HepG2 (cell line): Measurements from ENCODE around the gene TC2N. TPM values are rescaled to one million over a fixed set of nuclear protein-coding genes. Genes with fewer than 3 reads are reported as not detected.

Source experiments
- ATAC-seq: fragments of 200-7000 bp; cut with Tn5 transposase; 3 replicates; pipeline ENCODE4 v1.9.1; 2020; ENCODE audit warnings: mild to moderate bottlenecking, moderate library complexity
- BruUV-seq: library from RNA; stranded (reverse); fragments of 400-500 nt; replicated peaks from 2 replicates; lab custom pipeline; 2021; lab: Mats Ljungman, UMichigan
- CTCF ChIA-PET: fragments of 300-600 bp; formaldehyde crosslinking; extraction: SDS; loops from one replicate; lab custom pipeline; 2021; ENCODE audit warnings: low total read pairs, inconsistent platforms, low intra/inter-chr PET ratio; lab: Yijun Ruan, JAX
- POLR2A ChIA-PET: fragments of 350-600 bp; sonication (Branson Sonifier 250); formaldehyde crosslinking; loops from one replicate; lab custom pipeline; 2020; ENCODE audit warnings: antibody characterized with exemption, inconsistent platforms; lab: Yijun Ruan, JAX
- DNase-seq: peaks from one replicate; pipeline ENCODE4 v3.0.0-alpha.2; 2015; ENCODE audit warnings: low spot score
- FAIRE-seq: peaks from 3 replicates; lab custom pipeline; 2011; peaks lifted over from hg19 to GRCh38; lab: Jason Lieb, UNC
- H2AFZ ChIP-seq: one replicate; pipeline ENCODE4 v1.6.1; 2011; ENCODE audit warnings: low read length, inconsistent platforms
- H3K27ac ChIP-seq: fragments of 300-600 bp; 3 replicates; pipeline ENCODE4 v1.8.0; 2011; ENCODE audit warnings: mixed run types, mild to moderate bottlenecking, mixed read lengths, low read length, inconsistent platforms; ENCODE audit not compliant: insufficient read depth; ENCODE audit errors: extremely low read length
- H3K27me3 ChIP-seq, 2 experiments: fragments of 200-600 bp in 1 of 2; 2 replicates in 1 of 2; 3 replicates in 1 of 2; pipeline versions ENCODE4 v1.6.0 to v1.8.0; 2011; ENCODE audit warnings: low read length in 2 of 2, mild to moderate bottlenecking in 2 of 2, moderate library complexity in 2 of 2, inconsistent platforms in 1 of 2; ENCODE audit not compliant: insufficient read depth in 2 of 2, control insufficient read depth in 1 of 2
- H3K36me3 ChIP-seq, 2 experiments: fragments of 200-600 bp in 1 of 2; replicated peaks in 1 of 2; 2 replicates in 1 of 2; 3 replicates in 1 of 2; pipeline versions ENCODE4 v1.5.1 to v1.8.0; 2011; ENCODE audit warnings: low read length in 2 of 2, inconsistent platforms in 1 of 2; ENCODE audit not compliant: insufficient read depth in 2 of 2, control insufficient read depth in 1 of 2
- H3K4me1 ChIP-seq: 2 replicates; pipeline ENCODE4 v1.5.1; 2012; ENCODE audit warnings: low read length, inconsistent platforms; ENCODE audit not compliant: insufficient read depth
- H3K4me2 ChIP-seq: 2 replicates; pipeline ENCODE4 v1.6.0; 2011; ENCODE audit warnings: low read depth, low read length, inconsistent platforms
- H3K4me3 ChIP-seq, 3 experiments: fragments of 200-600 bp in 1 of 3; sonication (generic), shearing (Covaris generic) in 1 of 3; replicated peaks in 1 of 3; 2 replicates each; pipeline ENCODE4 v1.5.1; 2011 to 2016; ENCODE audit warnings: low read length in 3 of 3, inconsistent platforms in 2 of 3, low read depth in 2 of 3, mild to moderate bottlenecking in 2 of 3, control low read depth in 1 of 3, mixed read lengths in 1 of 3; ENCODE audit not compliant: insufficient read depth in 1 of 3
- H3K79me2 ChIP-seq: one replicate; pipeline ENCODE4 v1.6.1; 2011; ENCODE audit warnings: low read length, inconsistent platforms; ENCODE audit not compliant: insufficient read depth
- H3K9ac ChIP-seq: 2 replicates; pipeline ENCODE4 v1.6.0; 2011; ENCODE audit warnings: mild to moderate bottlenecking, low read depth, low read length, inconsistent platforms; ENCODE audit not compliant: insufficient read depth
- H3K9me3 ChIP-seq: 2 replicates; pipeline ENCODE4 v1.5.1; 2012; ENCODE audit warnings: mild to moderate bottlenecking, low read length
- H4K20me1 ChIP-seq: 2 replicates; pipeline ENCODE4 v1.6.0; 2011; ENCODE audit warnings: inconsistent platforms, mild to moderate bottlenecking, low read length, moderate library complexity; ENCODE audit not compliant: insufficient read depth
- AGO2 ChIP-seq: fragments of 200-400 bp; formaldehyde crosslinking; optimal IDR thresholded peaks from 2 replicates; pipeline ENCODE3; 2017; ENCODE audit warnings: mild to moderate bottlenecking, low read depth, low read length, moderate library complexity
- ETV6 ChIP-seq: sonication (generic); formaldehyde crosslinking; conservative IDR thresholded peaks from 2 replicates; pipeline ENCODE4 v1.4.0; 2020; ENCODE audit warnings: missing genetic modification reagents
- HDAC1 ChIP-seq: sonication (generic); formaldehyde crosslinking; IDR thresholded peaks from 2 replicates; pipeline ENCODE4 v1.5.1; 2020; ENCODE audit warnings: mild to moderate bottlenecking, missing genetic modification reagents
- KLF12 ChIP-seq: sonication (generic); formaldehyde crosslinking; IDR thresholded peaks from 2 replicates; pipeline ENCODE4 v1.4.0; 2020; ENCODE audit warnings: missing genetic modification reagents, borderline replicate concordance
- MAFG ChIP-seq: sonication (generic); formaldehyde crosslinking; IDR thresholded peaks from 2 replicates; pipeline ENCODE4 v1.5.1; 2020; ENCODE audit warnings: mild to moderate bottlenecking, missing genetic modification reagents
- MAZ ChIP-seq, 2 experiments: sonication (generic) in 1 of 2; formaldehyde crosslinking in 1 of 2; IDR thresholded peaks; 2 replicates each; pipeline versions ENCODE4 v1.5.0 to v1.6.1; 2012 to 2020; ENCODE audit warnings: low read depth in 2 of 2, mild to moderate bottlenecking in 2 of 2, borderline replicate concordance in 1 of 2, improper control_type of control experiment in 1 of 2, low read length in 1 of 2, missing genetic modification reagents in 1 of 2, moderate library complexity in 1 of 2
- MBD4 ChIP-seq: IDR thresholded peaks from 2 replicates; pipeline ENCODE4 v1.6.1; 2012; ENCODE audit warnings: low read length, inconsistent platforms, borderline replicate concordance
- MED13 ChIP-seq: sonication (generic); formaldehyde crosslinking; IDR thresholded peaks from 2 replicates; pipeline ENCODE4 v1.5.0; 2020; ENCODE audit warnings: missing genetic modification reagents
- ZGPAT ChIP-seq: IDR thresholded peaks from 2 replicates; pipeline ENCODE4 v1.6.1; 2016; ENCODE audit warnings: mild to moderate bottlenecking
- ZNF280D ChIP-seq: sonication (generic); formaldehyde crosslinking; IDR thresholded peaks from 2 replicates; pipeline ENCODE4 v1.5.1; 2020; ENCODE audit warnings: mild to moderate bottlenecking, missing genetic modification reagents
- ZNF30 ChIP-seq: sonication (generic); formaldehyde crosslinking; IDR thresholded peaks from 2 replicates; pipeline ENCODE4 v1.5.0; 2020; ENCODE audit warnings: mild to moderate bottlenecking, missing genetic modification reagents
- ZNF510 ChIP-seq: sonication (generic); formaldehyde crosslinking; IDR thresholded peaks from 2 replicates; pipeline ENCODE4 v1.4.0; 2020; ENCODE audit warnings: low read depth, mild to moderate bottlenecking, missing genetic modification reagents
- ZNF781 ChIP-seq: sonication (generic); formaldehyde crosslinking; IDR thresholded peaks from 2 replicates; pipeline ENCODE4 v1.5.1; 2020; ENCODE audit warnings: borderline replicate concordance, mild to moderate bottlenecking, missing genetic modification reagents; ENCODE audit errors: not compliant biosample characterization
- ZNF784 ChIP-seq: sonication (generic); formaldehyde crosslinking; IDR thresholded peaks from 2 replicates; pipeline ENCODE4 v1.5.1; 2020; ENCODE audit warnings: missing genetic modification reagents, mild to moderate bottlenecking, borderline replicate concordance
- WGBS: methylation state at CpG from one replicate; pipeline ENCODE4 v1.1.6; 2017; ENCODE audit warnings: low lambda C conversion rate; 5-methylcytosine and 5-hydroxymethylcytosine counted together
- in situ Hi-C: cut with HindIII; loops from 2 replicates; pipeline ENCODE4 v1.10.0; 2017; ENCODE audit warnings: low pct_unique_long_range_greater_than_20kb; ENCODE audit not compliant: extremely low pct_ligation_motif_present
- intact Hi-C: fragments of 100-400 bp; cut with micrococcal nuclease; formaldehyde crosslinking; loops from one replicate; pipeline ENCODE4 v1.10.0; 2022; ENCODE audit not compliant: unreplicated experiment
- polyA plus RNA-seq, 8 experiments: library from polyadenylated mRNA; depleted of rRNA in 3 of 8; stranded (reverse) in 7 of 8; unstranded in 1 of 8; fragments of >200 nt; fragmentation: Illumina TruSeq in 4 of 8; extraction: Trizol in 4 of 8; gene quantifications; 2 replicates each; pipeline versions ENCODE4 v1.2.1 to v1.2.3, GENCODE V29; 2011 to 2016; ENCODE audit warnings: low read depth in 4 of 8, missing spikeins in 1 of 8, mixed read lengths in 1 of 8; ENCODE audit not compliant: insufficient read depth in 1 of 8
- total RNA-seq, 5 experiments: library from RNA; depleted of rRNA; stranded (reverse); fragments of >200 nt; fragmentation: Illumina TruSeq; extraction: Trizol; gene quantifications; 2 replicates each; pipeline ENCODE4 v1.2.3, GENCODE V29; 2016; ENCODE audit warnings: low read depth in 1 of 5
- TF ChIP-seq, protein P1 (sequence below): sonication (generic); formaldehyde crosslinking; IDR thresholded peaks from 2 replicates; pipeline ENCODE4 v1.8.1; 2023; ENCODE audit warnings: mild to moderate bottlenecking, missing genetic modification reagents

The TC2N gene
- total and polyA plus RNA-seq, 2 of the 13 experiments (the other 11 are each of a cell fraction or from before 2014, with no cell fraction given): 0.03 TPM; not detected in 1

GRCh38 chr14:91866061-91866460 lies 1.3 kb downstream of the TC2N start (continued):
- TF ChIP-seq ZGPAT: no peak
- TF ChIP-seq, protein P1, sequence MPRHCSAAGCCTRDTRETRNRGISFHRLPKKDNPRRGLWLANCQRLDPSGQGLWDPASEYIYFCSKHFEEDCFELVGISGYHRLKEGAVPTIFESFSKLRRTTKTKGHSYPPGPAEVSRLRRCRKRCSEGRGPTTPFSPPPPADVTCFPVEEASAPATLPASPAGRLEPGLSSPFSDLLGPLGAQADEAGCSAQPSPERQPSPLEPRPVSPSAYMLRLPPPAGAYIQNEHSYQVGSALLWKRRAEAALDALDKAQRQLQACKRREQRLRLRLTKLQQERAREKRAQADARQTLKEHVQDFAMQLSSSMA (CRISPR knock-in tag): no peak

DNA sequence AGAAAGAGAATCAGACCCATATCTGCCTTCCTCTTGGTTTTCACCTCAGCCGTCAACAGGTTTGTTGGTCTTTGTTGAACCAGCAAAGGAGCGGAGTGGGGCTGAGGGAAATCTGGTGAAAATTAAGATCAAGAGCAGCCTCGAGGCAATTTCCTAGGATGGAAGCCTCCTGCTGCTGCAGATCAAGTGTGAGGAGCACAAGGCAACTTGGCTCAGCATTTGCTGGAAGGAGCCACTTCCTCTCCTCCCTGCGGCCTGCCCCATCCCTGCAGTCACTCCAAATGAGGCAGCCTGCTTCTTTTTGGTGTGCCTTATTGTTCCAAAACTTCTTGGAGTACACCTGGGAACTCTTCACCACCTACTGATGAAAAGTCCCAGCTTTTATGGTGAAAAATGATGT lies 4.9 kb downstream of the TC2N start:
- Histone ChIP-seq H3K4me2 (no peak overlapping the region), H3K9me3 (no peaks in the 10 kb centered on the region), H2AFZ (no peak overlapping the region), H3K4me1 (no peaks in the 10 kb centered on the region), H3K27ac (no peak overlapping the region), H3K27me3 (peaks cover 2 to 9% of the 10 kb centered on the region in 2 experiments; a peak in 3 of 5 replicates), H4K20me1 (no peaks in the 10 kb centered on the region), H3K79me2 (no peaks in the 10 kb centered on the region), H3K4me3 (no peak overlapping the region), H3K9ac (no peak overlapping the region), H3K36me3 (no peaks in the 10 kb centered on the region)
- ChIA-PET CTCF (no interaction called here), POLR2A (no interaction called here)
- no peak for TF ChIP-seq AGO2
- no peak for TF ChIP-seq HDAC1
- no peak for TF ChIP-seq MED13
- no peak for TF ChIP-seq KLF12 (CRISPR knock-in tag)
- no peak for TF ChIP-seq ZNF280D (CRISPR knock-in tag)
- TF ChIP-seq ZNF510 (CRISPR knock-in tag): no peak
- no peak for TF ChIP-seq ZNF30
- no peak for TF ChIP-seq MAFG (CRISPR knock-in tag)
- no peak for TF ChIP-seq MAZ (IDR thresholded peaks at IDR 0.05; ENCODE audit: borderline replicate concordance, low read depth, low read length)
- no peak for TF ChIP-seq MAZ (CRISPR knock-in tag; IDR thresholded peaks at IDR 0.05; ENCODE audit: low read depth)
- no peak for TF ChIP-seq MBD4
- TF ChIP-seq ETV6 (CRISPR knock-in tag): no peak
- no peak for TF ChIP-seq ZNF781 (CRISPR knock-in tag)
- TF ChIP-seq ZNF784 (CRISPR knock-in tag): no peak
- FAIRE-seq (no peak), DNase-seq (no peak), ATAC-seq (no peak)
- no TSS peak for BruUV-seq
- in situ Hi-C loops: no loop called here
- intact Hi-C loops: no loop called here
- WGBS: 67% methylated on average over 3 of the region's 4 CpGs
